Measurements from ENCODE around the gene ARNT2. TPM values are rescaled to one million over a fixed set of nuclear protein-coding genes. Genes with fewer than 3 reads are reported as not detected.
A peak's percentile ranks its signal among the peaks of the same experiment; 100 is the strongest.

ARNT2 gene
- total and polyA plus RNA-seq, 4 donors, result 2.0 to 12.2 (median 5.5) TPM

GRCh38 chr15:80395616-80396015 is 8.6 kb upstream of the ARNT2 start:
- WGBS, 2 donors, result 79 to 84% methylated on average over 3 of the region's 3 CpGs
- Histone ChIP-seq H3K27ac (ENCODE audit: low read depth in 1 of 2, low read length in 1 of 2) (no peak overlapping the region), H3K4me1 (ENCODE audit: control insufficient read depth in 5 of 5, insufficient read depth in 5 of 5, low read length in 5 of 5) (no peaks in the 10 kb centered on the region), H3K9ac (ENCODE audit: insufficient read depth in 1 of 2, low read length in 2 of 2) (no peak overlapping the region), H3K27me3 (ENCODE audit: control insufficient read depth in 3 of 3, insufficient read depth in 3 of 3, low read length in 2 of 3) (no peaks in the 10 kb centered on the region), H3K9me3 (ENCODE audit: control insufficient read depth in 4 of 4, insufficient read depth in 3 of 4, low read length in 3 of 4) (no peaks in the 10 kb centered on the region), H3K36me3 (ENCODE audit: control insufficient read depth in 4 of 4, insufficient read depth in 4 of 4, low read length in 4 of 4) (no peaks in the 10 kb centered on the region), H3K4me3 (no peak overlapping the region)
- ATAC-seq (ENCODE audit: insufficient read depth, low FRiP score), result no peak
- no peak for TF ChIP-seq CTCF (IDR thresholded peaks at IDR 0.05; ENCODE audit: control extremely low read depth, extremely low read depth)
- DNase-seq, result no peak

- no peak overlapping the region for H3K9ac ChIP-seq (ENCODE audit: insufficient read depth in 1 of 2, low read length in 2 of 2)
- WGBS, 2 donors, result 71 to 83% methylated on average over 7 of the region's 7 CpGs
- DNase-seq (no peak), ATAC-seq (ENCODE audit: insufficient read depth, low FRiP score) (no peak)
- no peaks in the 10 kb centered on the region for H3K27me3 ChIP-seq (ENCODE audit: control insufficient read depth in 3 of 3, insufficient read depth in 3 of 3, low read length in 2 of 3)
- H3K4me3 ChIP-seq, result no peak overlapping the region
- no peak for TF ChIP-seq CTCF (IDR thresholded peaks at IDR 0.05; ENCODE audit: control extremely low read depth, extremely low read depth)
- no peaks in the 10 kb centered on the region for H3K36me3 ChIP-seq (ENCODE audit: control insufficient read depth in 4 of 4, insufficient read depth in 4 of 4, low read length in 4 of 4)
- H3K4me1 ChIP-seq (ENCODE audit: control insufficient read depth in 5 of 5, insufficient read depth in 5 of 5, low read length in 5 of 5), result no peaks in the 10 kb centered on the region
- no peak overlapping the region for H3K27ac ChIP-seq (ENCODE audit: low read depth in 1 of 2, low read length in 1 of 2)
- no peaks in the 10 kb centered on the region for H3K9me3 ChIP-seq (ENCODE audit: control insufficient read depth in 4 of 4, insufficient read depth in 3 of 4, low read length in 3 of 4)
These were observed 8.1 kb upstream of the ARNT2 start for GRCh38 chr15:80396096-80396495.

- no peaks in the 10 kb centered on the region for H3K27me3 ChIP-seq (ENCODE audit: control insufficient read depth in 3 of 3, insufficient read depth in 3 of 3, low read length in 2 of 3)
- 91 to 95% methylated on average over 3 of the region's 3 CpGs for WGBS, 2 donors
- no peaks in the 10 kb centered on the region for H3K9me3 ChIP-seq (ENCODE audit: control insufficient read depth in 4 of 4, insufficient read depth in 3 of 4, low read length in 3 of 4)
- H3K36me3 ChIP-seq (ENCODE audit: control insufficient read depth in 4 of 4, insufficient read depth in 4 of 4, low read length in 4 of 4), result no peaks in the 10 kb centered on the region
- no peak for TF ChIP-seq CTCF (IDR thresholded peaks at IDR 0.05; ENCODE audit: control extremely low read depth, extremely low read depth)
- ATAC-seq (ENCODE audit: insufficient read depth, low FRiP score) (no peak), DNase-seq (no peak)
- peaks cover 0 to 18% (median 2%) of the 10 kb centered on the region in 5 donors for H3K4me1 ChIP-seq (ENCODE audit: control insufficient read depth in 5 of 5, insufficient read depth in 5 of 5, low read length in 5 of 5)
- no peak overlapping the region for H3K4me3 ChIP-seq
- H3K27ac ChIP-seq (ENCODE audit: low read depth in 1 of 2, low read length in 1 of 2), result no peak overlapping the region
- no peak overlapping the region for H3K9ac ChIP-seq (ENCODE audit: insufficient read depth in 1 of 2, low read length in 2 of 2)
These were observed 4.7 kb upstream of the ARNT2 start for GRCh38 chr15:80399508-80399907.

GRCh38 chr15:80401456-80401855 is 2.7 kb upstream of the ARNT2 start:
- no peaks in the 10 kb centered on the region for H3K36me3 ChIP-seq (ENCODE audit: control insufficient read depth in 4 of 4, insufficient read depth in 4 of 4, low read length in 4 of 4)
- WGBS, 2 donors, result 73 to 84% methylated on average over 5 of the region's 5 CpGs
- no peak for TF ChIP-seq CTCF (IDR thresholded peaks at IDR 0.05; ENCODE audit: control extremely low read depth, extremely low read depth)
- H3K27me3 ChIP-seq (ENCODE audit: control insufficient read depth in 3 of 3, insufficient read depth in 3 of 3, low read length in 2 of 3), result no peaks in the 10 kb centered on the region
- peak in 2 of 3 donors; percentile 30 to 49 for DNase-seq
- H3K4me3 ChIP-seq, result no peak overlapping the region
- H3K9ac ChIP-seq (ENCODE audit: insufficient read depth in 1 of 2, low read length in 2 of 2), result no peak overlapping the region
- H3K27ac ChIP-seq (ENCODE audit: low read depth in 1 of 2, low read length in 1 of 2), result no peak overlapping the region
- no peak for ATAC-seq (ENCODE audit: insufficient read depth, low FRiP score)
- H3K4me1 ChIP-seq (ENCODE audit: control insufficient read depth in 5 of 5, insufficient read depth in 5 of 5, low read length in 5 of 5), result peaks cover 0 to 28% (median 4%) of the 10 kb centered on the region in 5 donors
- no peaks in the 10 kb centered on the region for H3K9me3 ChIP-seq (ENCODE audit: control insufficient read depth in 4 of 4, insufficient read depth in 3 of 4, low read length in 3 of 4)
